T1000 (cell line): ENCODE data around the gene TTYH3.
"Not testable (repeated sequence)": the region's sequence is repeated elsewhere in the genome, so short reads cannot be mapped to it uniquely, and the experiment has no call there.

Experiments
- DNase-seq: peaks from one replicate; lab custom pipeline; 2025; ENCODE audit warnings: mixed read lengths; lab: John Stamatoyannopoulos, UW

Gene TTYH3

GRCh38 chr7:2688409-2689342, 56.9 kb downstream of the TTYH3 start:
- no peak for DNase-seq

- no peak for DNase-seq
Observed at GRCh38 chr7:2689343-2689847, 57.6 kb downstream of the TTYH3 start.

- DNase-seq: no peak
Observed at GRCh38 chr7:2689951-2690705, 58.3 kb downstream of the TTYH3 start.

GRCh38 chr7:2691011-2691707, 59.4 kb downstream of the TTYH3 start:
- no peak for DNase-seq

- not testable (repeated sequence) for DNase-seq
Observed at GRCh38 chr7:2691932-2692439, 60.2 kb downstream of the TTYH3 start.

- no peak for DNase-seq
Observed at GRCh38 chr7:2692543-2692942, 60.8 kb downstream of the TTYH3 start.

- DNase-seq: not testable (repeated sequence)
Observed at GRCh38 chr7:2693420-2694121, 61.8 kb downstream of the TTYH3 start.

- not testable (repeated sequence) for DNase-seq
Observed at GRCh38 chr7:2694122-2694436, 62.3 kb downstream of the TTYH3 start.

GRCh38 chr7:2698581-2699288, 66.9 kb downstream of the TTYH3 start:
- DNase-seq: no peak

- no peak for DNase-seq
Observed at GRCh38 chr7:2699289-2699620, 67.5 kb downstream of the TTYH3 start.

GRCh38 chr7:2700141-2700850, 68.5 kb downstream of the TTYH3 start:
- DNase-seq: no peak

GRCh38 chr7:2701424-2701823, 69.6 kb downstream of the TTYH3 start:
- DNase-seq: no peak

GRCh38 chr7:2701832-2702593, 70.2 kb downstream of the TTYH3 start:
- no peak for DNase-seq

- no peak for DNase-seq
Observed at GRCh38 chr7:2702594-2702957, 70.8 kb downstream of the TTYH3 start.

- no peak for DNase-seq
Observed at GRCh38 chr7:2705371-2706096, 73.7 kb downstream of the TTYH3 start.

GRCh38 chr7:2706685-2707126, 74.9 kb downstream of the TTYH3 start:
- DNase-seq: no peak

GRCh38 chr7:2707481-2707880, 75.7 kb downstream of the TTYH3 start:
- DNase-seq: no peak

- no peak for DNase-seq
Observed at GRCh38 chr7:2708041-2708440, 76.3 kb downstream of the TTYH3 start.
